Heart left ventricle (tissue), 16 donors: ENCODE data around the gene LMBR1. TPM values are rescaled to one million over a fixed set of nuclear protein-coding genes. Genes with fewer than 3 reads are reported as not detected.

Experiments
- ATAC-seq, 4 donors: fragments of 200-7000 bp; cut with Tn5 transposase; one replicate each; pipeline ENCODE4 v1.9.1; 2020 to 2022; ENCODE audit warnings: moderate library complexity in 4 of 4, mild to moderate bottlenecking in 3 of 4, moderate number of reproducible peaks in 1 of 4
- DNase-seq, 5 donors: peaks; one replicate each; pipeline ENCODE4 v3.0.0-alpha.2; 2020
- H3K27ac ChIP-seq, 12 donors: fragments of 200-600 bp; sonication (generic) in 4 of 12; one replicate each; pipeline versions ENCODE4 v1.5.0 to v1.8.0; 2016 to 2022; ENCODE audit warnings: mild to moderate bottlenecking in 2 of 12
- H3K27me3 ChIP-seq, 9 donors: fragments of 200-600 bp; sonication (generic) in 2 of 9; one replicate each; pipeline versions ENCODE4 v1.5.1 to v1.8.0; 2016 to 2022; ENCODE audit warnings: mild to moderate bottlenecking in 3 of 9
- H3K36me3 ChIP-seq, 9 donors: fragments of 200-600 bp; sonication (generic) in 2 of 9; one replicate each; pipeline versions ENCODE4 v1.5.0 to v1.8.0; 2018 to 2022; ENCODE audit warnings: mild to moderate bottlenecking in 2 of 9
- H3K4me1 ChIP-seq, 12 donors: fragments of 200-600 bp; sonication (generic) in 4 of 12; one replicate each; pipeline versions ENCODE4 v1.5.0 to v1.8.0; 2016 to 2022; ENCODE audit warnings: mild to moderate bottlenecking in 3 of 12
- H3K4me3 ChIP-seq, 12 donors: fragments of 200-600 bp; sonication (generic) in 4 of 12; one replicate each; pipeline versions ENCODE4 v1.5.0 to v1.8.0; 2017 to 2022; ENCODE audit warnings: mild to moderate bottlenecking in 9 of 12, moderate library complexity in 4 of 12
- H3K9me3 ChIP-seq, 12 donors: fragments of 200-600 bp; sonication (generic) in 4 of 12; one replicate each; pipeline versions ENCODE4 v1.5.0 to v1.8.0; 2016 to 2022; ENCODE audit warnings: mild to moderate bottlenecking in 1 of 12
- CTCF ChIP-seq, 12 donors: fragments of 200-600 bp; sonication (generic) in 4 of 12; IDR thresholded peaks; one replicate each; pipeline versions ENCODE4 v1.5.0 to v1.8.0; 2018 to 2022; ENCODE audit warnings: antibody characterized with exemption in 12 of 12, mild to moderate bottlenecking in 5 of 12
- POLR2A ChIP-seq, 2 donors: fragments of 450-650 bp; IDR thresholded peaks; one replicate each; pipeline ENCODE4 v1.6.1; 2017; ENCODE audit warnings: antibody characterized with exemption in 2 of 2, mild to moderate bottlenecking in 2 of 2, moderate library complexity in 2 of 2
- WGBS, 4 donors: extraction: QIAGEN DNeasy Blood & Tissue Kit in 2 of 4; methylation state at CpG; one replicate each; pipeline versions ENCODE4 v1.1.5 to v1.1.7; 2013 to 2018; 5-methylcytosine and 5-hydroxymethylcytosine counted together
- intact Hi-C, 10 donors: fragments of 100-400 bp; cut with DNase I; formaldehyde crosslinking; loops; one replicate each; pipeline versions ENCODE4 v1.11.1 to v1.14.2; 2022
- polyA plus RNA-seq, 2 donors: library from polyadenylated mRNA; stranded (reverse); fragments of 200-250 nt; gene quantifications; one replicate each; pipeline ENCODE4 v1.2.3, GENCODE V29; 2013
- total RNA-seq, 9 donors: library from RNA; depleted of rRNA in 2 of 9; stranded (reverse); fragments of >200 nt in 2 of 9; fragmentation: NEBNext Ultra II Directional in 3 of 9; extraction: Animal tissue kit (Norgen Biotek cat#: 25700) in 3 of 9; gene quantifications; one replicate each; pipeline versions ENCODE4 v1.1.0 to v1.2.4, GENCODE V29; 2016 to 2023
- donor health status: ischemic (EF 13 %, LVEDD 7.1; RV severe dilation, severe dysfunction).
- donor health status: healthy with polysubstance abuse.
- donor health status: DM: no; HTN: yes; CAD: no.
- donor health status: DM: no; HTN: no; CAD: no.
- donor health status: ischemic (EF 25% LVEDD 6.9; RV normal size, moderate dysfunction).
- donor health status: ischemic (EF 25% LVEDD 5.7; RV mildly dilated, moderate dysfunction).
- donor health status: healthy.
- donor health status: DM: yes; HTN: yes; CAD: no.
- donor health status: ischemic (EF 35%, LVEDD 5.7; RV mildly dilated, moderate dysfunction).
- donor health status: nonischemic (EF 11% LVEDD 7.7; RV severe dilation, severe dysfunction).
- donor health status: DM: yes; HTN: yes; CAD: no.
- donor health status: PGD.
- donor health status: ischemic (EF 29% LVEDD 5.4; RV normal size, mild dysfunction).
- donor health status: nonischemic (EF 23%, LVEDD 6.1; RV moderate dilation, normal function).

LMBR1 gene
- total and polyA plus RNA-seq, 11 donors: 5.8 to 51.9 (median 37.1) TPM

GRCh38 chr7:156731651-156732050 is 161.3 kb downstream of the LMBR1 start:
- H3K27me3 ChIP-seq: no peaks in the 10 kb centered on the region
- ATAC-seq: no peak
- H3K36me3 ChIP-seq: peaks cover 0 to 53% (median 15%) of the 10 kb centered on the region in 9 donors
- intact Hi-C loops: no loop called here
- H3K9me3 ChIP-seq: peaks cover 0 to 30% (median 11%) of the 10 kb centered on the region in 12 donors
- TF ChIP-seq POLR2A (IDR thresholded peaks at IDR 0.05) (no peak), CTCF (IDR thresholded peaks at IDR 0.05) (no peak)
- no peak overlapping the region for H3K4me3 ChIP-seq
- no peak overlapping the region for H3K27ac ChIP-seq
- DNase-seq: no peak
- no peaks in the 10 kb centered on the region for H3K4me1 ChIP-seq

- no peaks in the 10 kb centered on the region for H3K9me3 ChIP-seq
- H3K36me3 ChIP-seq: peaks cover 0 to 23% (median 6%) of the 10 kb centered on the region in 9 donors
- ATAC-seq (no peak), DNase-seq (no peak)
- H3K27ac ChIP-seq: no peak overlapping the region
- intact Hi-C loops: no loop called here
- no peaks in the 10 kb centered on the region for H3K27me3 ChIP-seq
- no peaks in the 10 kb centered on the region for H3K4me1 ChIP-seq
- no peak for TF ChIP-seq POLR2A (IDR thresholded peaks at IDR 0.05)
- TF ChIP-seq CTCF (IDR thresholded peaks at IDR 0.05): no peak
- no peak overlapping the region for H3K4me3 ChIP-seq
Observed at GRCh38 chr7:156725936-156726335, 167.0 kb downstream of the LMBR1 start.

- no peak overlapping the region for H3K4me3 ChIP-seq
- H3K9me3 ChIP-seq: no peaks in the 10 kb centered on the region
- DNase-seq (no peak), ATAC-seq (no peak)
- no peaks in the 10 kb centered on the region for H3K27me3 ChIP-seq
- H3K36me3 ChIP-seq: peaks cover 0 to 23% (median 6%) of the 10 kb centered on the region in 9 donors
- no peaks in the 10 kb centered on the region for H3K4me1 ChIP-seq
- TF ChIP-seq POLR2A (IDR thresholded peaks at IDR 0.05) (no peak), CTCF (IDR thresholded peaks at IDR 0.05) (no peak)
- no peak overlapping the region for H3K27ac ChIP-seq
- intact Hi-C loops: no loop called here
- 83 to 96% (median 88%) methylated on average over 5 of the region's 5 CpGs for WGBS, 4 donors
Observed at GRCh38 chr7:156725073-156725472, 167.9 kb downstream of the LMBR1 start.

GRCh38 chr7:156722043-156722826 is 170.7 kb downstream of the LMBR1 start:
- no peaks in the 10 kb centered on the region for H3K27me3 ChIP-seq
- 88 to 96% (median 94%) methylated on average over 4 of the region's 4 CpGs for WGBS, 4 donors
- DNase-seq: no peak
- no peak overlapping the region for H3K27ac ChIP-seq
- intact Hi-C loops: no loop called here
- no peaks in the 10 kb centered on the region for H3K4me1 ChIP-seq
- TF ChIP-seq POLR2A (IDR thresholded peaks at IDR 0.05) (no peak), CTCF (IDR thresholded peaks at IDR 0.05) (no peak)
- no peak for ATAC-seq
- no peak overlapping the region for H3K4me3 ChIP-seq
- H3K9me3 ChIP-seq: no peaks in the 10 kb centered on the region
- peaks cover 0 to 33% (median 6%) of the 10 kb centered on the region in 9 donors for H3K36me3 ChIP-seq
